GM18861 (cell line): Measurements from ENCODE around the gene AMN1.

Experiments used
- ATAC-seq: cut with Tn5 transposase; IDR thresholded peaks from one replicate; pipeline ENCODE4 v1.9.1; 2021; ENCODE audit not compliant: unreplicated experiment

AMN1 gene

GRCh38 chr12:31633464-31633863 lies 95.4 kb downstream of the AMN1 start:
- ATAC-seq = no peak

- ATAC-seq = no peak
These were observed 97.0 kb downstream of the AMN1 start for GRCh38 chr12:31631809-31632208.

GRCh38 chr12:31631023-31631724 lies 97.6 kb downstream of the AMN1 start:
- no peak for ATAC-seq

- no peak for ATAC-seq
These were observed 98.8 kb downstream of the AMN1 start for GRCh38 chr12:31629756-31630732.

GRCh38 chr12:31627456-31628054 lies 101.3 kb downstream of the AMN1 start:
- ATAC-seq = no peak

GRCh38 chr12:31626270-31626995 lies 102.4 kb downstream of the AMN1 start:
- no peak for ATAC-seq

GRCh38 chr12:31622038-31622437 lies 106.8 kb downstream of the AMN1 start:
- no peak for ATAC-seq
